Gastroesophageal sphincter (tissue), 3 donors: Measurements from ENCODE around the gene MAP1LC3B.

ENCODE experiments used
- CTCF ChIP-seq, 4 experiments: fragments of 200-600 bp in 2 of 4; fragments of 450-650 bp in 2 of 4; sonication (generic) in 1 of 4; IDR thresholded peaks; one replicate each; pipeline ENCODE4 v1.5.1; 2017 to 2019; ENCODE audit warnings: antibody characterized with exemption in 4 of 4, mild to moderate bottlenecking in 2 of 4, moderate library complexity in 2 of 4
- POLR2AphosphoS5 ChIP-seq: sonication (generic); formaldehyde crosslinking; IDR thresholded peaks from one replicate; pipeline ENCODE4 v1.6.1; 2017; ENCODE audit warnings: antibody characterized with exemption

- no peak for TF ChIP-seq CTCF (IDR thresholded peaks at IDR 0.05)
- no peak for TF ChIP-seq POLR2AphosphoS5
Measured at GRCh38 chr16:87358696-87359095, 33.4 kb upstream of the MAP1LC3B start.
